ENCODE data around the gene ADAMTS19. TPM values are rescaled to one million over a fixed set of nuclear protein-coding genes. Genes with fewer than 3 reads are reported as not detected.

Gene ADAMTS19
- total RNA-seq, 6 experiments from 2014 or later = not detected

- H3K4me3 Mint-ChIP-seq = no peak overlapping the region
- H3K36me3 Mint-ChIP-seq (ENCODE audit: low read depth) = no peaks in the 10 kb centered on the region; the same call in 1 of the 2 replicates
- TF ChIP-seq CTCF (IDR thresholded peaks at IDR 0.05) = no peak
- no peaks in the 10 kb centered on the region for H3K4me1 Mint-ChIP-seq (ENCODE audit: low read depth)
- no peaks in the 10 kb centered on the region for H3K27me3 Mint-ChIP-seq (ENCODE audit: insufficient read depth)
- peaks cover 3% of the 10 kb centered on the region; the same call in 1 of the 2 replicates for H3K9me3 Mint-ChIP-seq
- H3K27ac Mint-ChIP-seq = no peak overlapping the region
- no peak for DNase-seq
Measured at GRCh38 chr5:129691220-129691619, 231.1 kb downstream of the ADAMTS19 start.

DNA sequence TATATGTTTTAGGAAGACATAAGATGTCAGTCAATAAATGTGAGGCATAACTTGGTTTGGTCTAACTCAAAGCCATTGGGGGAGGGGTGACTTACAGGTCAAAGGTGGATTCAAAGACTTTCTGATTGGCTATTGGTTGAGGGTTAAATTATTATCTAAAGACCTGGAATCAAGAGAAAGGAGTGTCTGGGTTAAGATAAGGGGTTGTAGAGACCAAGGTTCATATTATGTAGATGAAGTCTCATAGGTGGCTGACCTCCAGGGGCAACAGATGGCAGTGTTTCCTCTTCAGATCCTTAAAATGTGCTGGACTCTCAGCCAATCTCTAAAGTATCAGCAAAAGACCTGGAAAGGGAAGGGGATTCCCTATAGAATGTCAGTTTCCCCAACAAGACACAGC, 236.5 kb downstream of the ADAMTS19 start:
- no peaks in the 10 kb centered on the region; the same call in 1 of the 2 replicates for H3K36me3 Mint-ChIP-seq (ENCODE audit: low read depth)
- no peak for TF ChIP-seq CTCF (IDR thresholded peaks at IDR 0.05)
- H3K9me3 Mint-ChIP-seq = peaks cover 23% of the 10 kb centered on the region
- H3K27ac Mint-ChIP-seq = no peak overlapping the region
- H3K4me1 Mint-ChIP-seq (ENCODE audit: low read depth) = no peaks in the 10 kb centered on the region
- no peak overlapping the region for H3K4me3 Mint-ChIP-seq
- H3K27me3 Mint-ChIP-seq (ENCODE audit: insufficient read depth) = peaks cover 1% of the 10 kb centered on the region; the same call in 1 of the 2 replicates
- no peak for DNase-seq

GRCh38 chr5:129698661-129699060, 238.6 kb downstream of the ADAMTS19 start:
- peaks cover 1% of the 10 kb centered on the region; the same call in 1 of the 2 replicates for H3K27me3 Mint-ChIP-seq (ENCODE audit: insufficient read depth)
- H3K4me1 Mint-ChIP-seq (ENCODE audit: low read depth) = no peaks in the 10 kb centered on the region
- DNase-seq = no peak
- no peak overlapping the region for H3K4me3 Mint-ChIP-seq
- H3K36me3 Mint-ChIP-seq (ENCODE audit: low read depth) = no peaks in the 10 kb centered on the region; the same call in 1 of the 2 replicates
- no peak overlapping the region for H3K27ac Mint-ChIP-seq
- no peak; the same call in 1 of the 2 replicates for TF ChIP-seq CTCF (IDR thresholded peaks at IDR 0.05)
- peaks cover 23% of the 10 kb centered on the region for H3K9me3 Mint-ChIP-seq

DNA sequence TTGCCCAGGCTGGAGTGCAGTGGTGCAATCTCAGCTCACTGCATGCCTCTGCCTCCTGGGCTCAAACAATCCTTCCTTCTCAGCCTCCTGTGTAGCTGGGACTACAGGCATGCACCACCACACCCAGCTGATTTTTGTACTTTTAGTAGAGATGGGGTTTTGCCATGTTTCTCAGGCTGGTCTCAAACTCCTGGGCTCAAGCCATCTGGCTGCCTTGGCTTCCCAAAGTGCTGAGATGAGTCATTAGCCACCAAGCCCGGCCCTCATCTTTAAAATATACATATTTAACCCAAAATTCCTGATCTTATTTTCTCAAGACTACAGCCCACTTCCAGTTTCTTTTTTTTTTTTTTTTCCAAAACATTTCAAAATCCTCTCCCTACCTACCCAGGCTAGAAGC, 256.1 kb downstream of the ADAMTS19 start:
- H3K9me3 Mint-ChIP-seq = peaks cover 21% of the 10 kb centered on the region
- no peak for DNase-seq
- no peak overlapping the region for H3K27ac Mint-ChIP-seq
- peaks cover 4% of the 10 kb centered on the region; the same call in 1 of the 2 replicates for H3K36me3 Mint-ChIP-seq (ENCODE audit: low read depth)
- no peak overlapping the region for H3K4me3 Mint-ChIP-seq
- no peak for TF ChIP-seq CTCF (IDR thresholded peaks at IDR 0.05)
- H3K27me3 Mint-ChIP-seq (ENCODE audit: insufficient read depth) = no peaks in the 10 kb centered on the region
- no peaks in the 10 kb centered on the region for H3K4me1 Mint-ChIP-seq (ENCODE audit: low read depth)

DNA sequence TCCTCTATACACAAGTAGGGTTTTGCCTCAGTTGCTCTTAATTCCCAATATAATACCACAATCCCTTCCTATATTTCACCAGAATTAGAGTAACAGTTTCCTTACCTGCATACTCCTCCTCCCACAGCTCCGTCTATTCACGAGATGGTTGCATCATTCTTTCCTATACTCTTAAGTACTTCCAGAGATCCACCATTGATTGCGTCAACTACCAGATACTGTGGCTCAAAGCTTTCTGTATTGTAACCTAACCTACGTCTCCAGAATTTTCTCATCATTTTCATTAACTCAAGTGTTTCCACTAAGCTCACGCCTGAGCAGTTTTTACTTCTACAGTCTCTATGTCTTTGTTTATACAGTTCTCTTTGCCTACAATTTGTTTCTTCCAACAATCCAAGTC, 256.6 kb downstream of the ADAMTS19 start:
- Mint-ChIP-seq H3K4me1 (ENCODE audit: low read depth) (no peaks in the 10 kb centered on the region), H3K36me3 (ENCODE audit: low read depth) (peaks cover 4% of the 10 kb centered on the region; the same call in 1 of the 2 replicates), H3K27ac (no peak overlapping the region), H3K4me3 (no peak overlapping the region), H3K9me3 (peaks cover 24% of the 10 kb centered on the region), H3K27me3 (ENCODE audit: insufficient read depth) (no peaks in the 10 kb centered on the region)
- no peak for TF ChIP-seq CTCF (IDR thresholded peaks at IDR 0.05)
- no peak for DNase-seq
